ENCODE data around the gene MESP2.
"Not testable (repeated sequence)": the region's sequence is repeated elsewhere in the genome, so short reads cannot be mapped to it uniquely, and the experiment has no call there.

The MESP2 gene

DNA sequence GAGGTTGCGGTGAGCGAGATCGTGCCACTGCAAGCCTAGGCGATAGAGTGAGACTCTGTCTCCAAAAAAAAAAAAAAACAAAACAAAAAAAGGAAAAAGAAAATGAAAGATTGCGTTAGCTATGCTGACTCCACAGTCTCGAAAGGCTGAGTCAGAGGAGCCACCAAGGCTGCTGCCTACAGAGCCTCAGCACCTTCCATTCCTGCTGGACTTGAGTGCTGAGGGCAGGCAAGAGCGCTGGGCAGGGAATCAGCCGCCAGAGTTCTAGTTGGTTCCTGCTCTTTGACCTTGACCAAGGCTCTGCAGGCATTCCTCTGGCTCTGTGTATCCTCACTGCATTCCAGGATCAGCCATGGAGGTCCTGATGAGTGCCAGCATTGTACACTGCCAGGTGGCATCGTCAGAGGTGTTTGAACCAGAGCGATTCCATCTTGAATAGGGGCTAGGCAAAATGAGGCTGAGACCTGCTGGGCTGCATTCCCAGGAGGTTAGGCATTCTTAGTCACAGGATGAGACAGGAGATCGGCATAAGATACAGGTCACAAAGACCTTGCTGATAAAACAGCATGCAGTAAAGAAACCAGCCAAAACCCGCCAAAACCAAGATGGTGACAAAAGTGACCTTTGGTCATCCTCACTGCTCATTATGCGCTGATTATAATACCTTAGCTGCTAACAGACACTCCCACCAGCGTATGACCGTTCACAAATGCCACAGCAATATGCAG is 5.9 kb downstream of the MESP2 start:
- DNase-seq, result peak; percentile 41

DNA sequence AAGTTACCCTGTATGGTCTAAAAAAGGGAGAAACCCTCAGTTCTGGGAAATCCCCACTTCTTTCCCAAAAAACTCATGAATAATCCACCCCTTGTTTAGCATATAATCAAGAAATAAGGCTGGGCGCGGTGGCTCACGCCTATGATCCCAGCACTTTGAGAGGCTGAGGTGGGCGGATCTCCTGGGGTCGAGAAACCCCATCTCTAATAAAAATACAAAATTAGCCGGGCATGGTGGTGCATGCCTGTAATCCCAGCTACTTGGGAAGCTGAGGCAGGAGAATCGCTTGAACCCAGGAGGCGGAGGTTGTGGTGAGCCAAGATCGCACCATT is 6.5 kb downstream of the MESP2 start:
- DNase-seq, result not testable (repeated sequence)

DNA sequence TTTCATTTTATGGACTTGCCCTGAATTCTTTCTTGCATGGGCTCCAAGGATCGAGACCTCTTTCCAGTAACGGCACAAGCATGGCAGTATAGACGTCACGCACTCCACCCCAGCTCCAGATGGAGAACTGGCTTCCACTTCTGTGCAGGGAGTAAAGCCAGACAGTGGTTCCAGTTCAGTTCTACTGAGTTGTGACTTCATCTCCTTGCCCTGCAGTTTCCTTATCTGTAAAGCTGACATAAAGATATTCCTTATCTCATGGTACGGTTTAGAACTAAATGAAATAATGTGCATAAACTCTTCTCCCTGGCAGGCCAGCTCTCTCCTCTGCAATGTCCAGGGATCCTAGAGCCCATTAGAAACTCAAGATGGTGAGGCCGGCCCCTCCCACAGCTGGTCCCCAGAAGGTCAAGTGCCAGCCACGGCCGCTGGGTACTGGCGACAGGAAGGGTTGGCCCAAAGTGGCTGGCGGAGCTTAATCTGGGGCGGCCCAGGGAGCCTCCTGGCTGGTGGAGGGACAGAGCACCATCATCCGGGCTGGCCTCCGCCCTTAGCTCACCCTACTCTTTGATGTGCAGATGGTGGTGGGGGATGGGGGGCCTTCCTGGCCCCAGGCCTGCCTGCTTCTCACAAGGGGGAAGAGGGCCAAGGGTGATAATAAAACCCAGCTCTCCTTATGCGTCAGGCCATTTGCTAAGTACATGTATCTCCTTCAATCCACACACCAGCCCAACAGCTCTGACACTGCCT is 7.2 kb downstream of the MESP2 start:
- no peak for DNase-seq

DNA sequence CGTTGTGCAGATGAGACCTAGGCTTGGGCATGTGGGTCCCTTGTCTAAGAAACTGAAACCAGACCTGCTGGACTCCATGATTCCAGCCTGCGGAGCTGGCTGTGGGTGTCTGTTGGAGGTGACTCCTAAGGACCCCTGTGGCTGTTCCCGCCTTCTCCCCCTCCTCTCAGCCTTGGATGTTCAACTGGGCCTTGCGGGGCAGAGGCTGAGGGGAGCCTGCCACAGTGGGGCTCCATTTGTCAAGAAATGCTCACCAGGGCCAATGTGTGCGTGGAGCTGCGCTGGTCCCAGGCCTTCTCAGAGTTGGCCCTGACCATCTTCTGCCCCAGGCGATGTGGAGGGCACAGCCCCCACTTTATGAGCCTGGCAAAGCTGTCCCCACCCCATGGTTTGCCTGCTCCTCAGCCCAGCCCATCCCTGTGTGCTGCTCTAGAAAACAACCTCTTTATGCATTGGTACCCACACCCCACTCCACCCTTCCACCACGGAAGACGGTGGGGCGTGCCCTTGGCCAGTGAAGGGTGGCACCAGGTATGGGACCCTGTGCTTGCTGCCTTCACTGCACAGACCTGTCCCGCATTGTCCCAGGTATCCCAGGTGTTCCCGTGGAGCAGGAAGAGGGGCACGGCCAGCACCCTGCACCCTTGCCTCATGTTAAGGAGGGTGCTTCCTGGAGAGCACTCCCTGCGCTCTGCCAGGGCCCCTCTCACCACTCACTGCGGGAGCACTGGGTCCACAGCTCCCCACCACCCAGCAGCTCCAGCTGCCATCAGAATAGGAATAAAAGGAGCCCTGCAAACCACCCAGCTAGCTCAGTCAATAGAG is 7.9 kb downstream of the MESP2 start:
- no peak for DNase-seq

DNA sequence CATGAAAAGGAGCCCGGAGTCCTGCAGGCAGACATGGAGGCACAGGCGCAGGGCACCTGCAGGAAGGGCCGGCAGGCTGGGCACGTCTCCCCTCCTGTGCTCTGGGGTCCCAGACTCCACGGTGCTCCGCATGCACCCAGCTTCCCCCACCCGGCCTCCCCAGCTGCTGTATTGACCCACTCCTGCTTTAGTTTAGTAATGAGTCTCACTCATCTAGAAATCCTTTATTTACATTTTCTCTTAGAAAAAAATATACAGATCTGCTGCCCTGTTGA is 8.5 kb downstream of the MESP2 start:
- no peak for DNase-seq

DNA sequence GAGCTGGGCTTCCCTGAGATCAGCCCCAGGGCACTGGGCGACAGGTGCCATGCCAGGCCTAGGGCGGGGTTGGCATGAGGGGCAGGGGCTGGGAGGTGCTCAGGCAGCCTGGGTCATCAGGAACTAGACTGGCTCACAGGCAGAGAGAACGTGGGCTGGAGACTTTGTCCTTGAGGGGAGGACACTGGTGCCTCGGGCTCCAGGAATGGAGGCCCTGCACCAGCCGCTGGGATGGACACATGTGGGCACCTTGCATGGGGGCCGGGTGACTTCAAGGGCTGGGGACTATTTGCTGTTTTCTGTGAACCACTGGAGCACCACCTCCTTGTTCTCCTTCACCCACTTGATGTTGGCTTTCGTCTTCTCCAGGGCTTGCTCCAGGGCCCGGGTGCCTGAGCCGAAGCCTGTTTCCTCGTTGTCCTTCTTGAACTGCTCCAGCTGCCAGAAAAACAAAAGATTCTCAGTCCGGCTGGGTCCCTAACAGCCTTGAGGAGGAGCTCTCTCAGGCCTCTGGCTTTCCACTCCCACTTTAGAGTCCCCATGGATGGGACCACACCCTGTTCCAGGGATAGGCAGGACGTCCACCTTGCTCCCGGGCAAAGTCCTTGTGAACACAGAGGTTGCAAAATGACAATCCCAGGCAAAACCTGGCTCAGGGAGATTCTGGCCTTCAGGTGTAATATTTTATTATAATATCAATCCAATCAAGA is 9.1 kb downstream of the MESP2 start:
- no peak for DNase-seq

DNA sequence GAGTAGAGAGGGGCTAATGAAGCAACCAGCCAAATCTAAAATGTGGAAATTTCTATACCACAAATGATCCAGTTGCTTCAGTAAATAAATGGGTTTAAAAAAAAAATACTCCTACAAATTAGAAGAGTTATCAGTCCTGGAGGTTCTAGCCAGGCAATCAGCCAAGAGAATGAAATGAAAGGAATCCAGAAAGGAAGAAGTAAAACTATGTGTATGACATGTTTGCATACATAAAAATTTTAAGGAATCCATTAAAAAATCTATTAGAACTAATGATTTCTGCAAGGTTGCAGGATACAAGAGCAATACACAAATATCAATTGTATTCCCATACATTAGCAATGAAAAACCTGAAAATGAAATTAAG is 9.6 kb downstream of the MESP2 start:
- DNase-seq, result no peak

DNA sequence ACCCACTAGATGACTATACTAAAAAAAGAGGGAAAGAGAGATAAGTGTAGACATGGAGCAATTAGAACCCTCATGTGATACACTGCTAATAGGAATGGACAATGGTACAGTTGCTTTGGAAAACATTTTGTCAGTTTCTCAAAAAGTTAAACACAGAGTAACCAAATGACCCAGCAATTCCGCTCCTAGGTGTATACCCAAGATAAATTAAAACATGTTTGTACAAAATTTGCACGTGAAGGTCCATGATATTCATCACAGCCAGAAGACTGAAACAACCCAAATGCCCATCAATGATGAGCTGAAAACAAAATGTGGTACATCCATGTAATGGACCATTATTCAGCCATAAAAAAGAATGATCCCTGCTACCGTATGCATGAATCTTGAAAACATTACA is 11.8 kb downstream of the MESP2 start:
- no peak for DNase-seq

DNA sequence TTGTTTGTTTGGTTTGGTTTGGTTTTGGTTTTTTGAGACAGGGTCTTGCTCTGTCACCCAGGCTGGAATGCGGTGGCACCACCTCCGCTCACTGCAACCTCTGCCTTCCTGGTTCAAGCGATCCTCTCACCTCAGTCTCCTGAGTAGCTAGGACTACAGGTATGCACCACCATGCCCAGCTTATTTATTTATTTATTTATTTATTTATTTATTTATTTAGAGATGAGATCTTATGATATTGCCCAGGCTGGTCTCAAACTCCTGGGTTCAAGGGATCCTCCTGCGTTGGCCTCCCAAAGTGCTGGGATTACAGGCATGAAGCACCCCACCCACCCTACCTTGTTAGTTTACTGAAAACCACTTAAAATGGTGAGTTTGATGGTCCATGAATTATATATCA is 12.5 kb downstream of the MESP2 start:
- DNase-seq, result not testable (repeated sequence)

DNA sequence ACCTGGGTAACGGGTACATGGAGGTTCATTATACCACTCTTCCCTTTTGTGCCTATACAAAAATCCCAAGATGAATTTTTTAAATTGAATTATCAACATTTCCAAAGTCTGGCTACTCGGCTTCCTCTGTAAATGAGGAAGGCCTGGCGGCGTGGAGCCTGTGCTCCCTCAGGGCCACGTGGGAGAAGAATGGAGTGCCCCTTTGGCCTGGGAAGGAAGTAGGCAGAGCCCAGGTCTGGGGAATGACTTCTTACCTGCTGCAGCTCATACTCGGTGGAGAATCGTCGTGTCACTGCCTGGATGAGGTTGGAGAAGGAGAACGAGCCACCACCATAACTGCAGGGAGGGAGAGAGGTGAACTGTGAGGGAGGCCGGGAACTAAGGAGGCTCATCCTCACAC is 14.1 kb downstream of the MESP2 start:
- no peak for DNase-seq

DNA sequence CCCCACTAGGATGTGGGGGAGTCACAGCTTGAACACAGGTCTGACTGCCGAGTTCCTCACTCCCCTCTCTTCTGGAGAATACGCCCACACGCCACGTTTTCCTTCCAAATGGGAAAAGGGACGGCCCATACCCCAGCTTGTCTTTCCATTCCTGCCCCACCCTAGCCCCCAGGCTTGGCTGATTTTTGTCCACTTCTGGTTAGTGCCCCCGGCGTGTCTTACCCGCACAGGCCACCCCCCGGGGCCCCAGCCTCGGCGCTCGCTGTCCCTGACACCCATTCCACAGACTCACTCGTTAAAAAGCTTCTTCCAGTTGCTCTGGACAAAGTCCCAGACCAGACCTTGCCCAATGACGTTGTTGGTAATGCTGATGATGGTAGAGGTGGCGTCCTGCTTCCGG is 14.5 kb downstream of the MESP2 start:
- no peak for DNase-seq

DNA sequence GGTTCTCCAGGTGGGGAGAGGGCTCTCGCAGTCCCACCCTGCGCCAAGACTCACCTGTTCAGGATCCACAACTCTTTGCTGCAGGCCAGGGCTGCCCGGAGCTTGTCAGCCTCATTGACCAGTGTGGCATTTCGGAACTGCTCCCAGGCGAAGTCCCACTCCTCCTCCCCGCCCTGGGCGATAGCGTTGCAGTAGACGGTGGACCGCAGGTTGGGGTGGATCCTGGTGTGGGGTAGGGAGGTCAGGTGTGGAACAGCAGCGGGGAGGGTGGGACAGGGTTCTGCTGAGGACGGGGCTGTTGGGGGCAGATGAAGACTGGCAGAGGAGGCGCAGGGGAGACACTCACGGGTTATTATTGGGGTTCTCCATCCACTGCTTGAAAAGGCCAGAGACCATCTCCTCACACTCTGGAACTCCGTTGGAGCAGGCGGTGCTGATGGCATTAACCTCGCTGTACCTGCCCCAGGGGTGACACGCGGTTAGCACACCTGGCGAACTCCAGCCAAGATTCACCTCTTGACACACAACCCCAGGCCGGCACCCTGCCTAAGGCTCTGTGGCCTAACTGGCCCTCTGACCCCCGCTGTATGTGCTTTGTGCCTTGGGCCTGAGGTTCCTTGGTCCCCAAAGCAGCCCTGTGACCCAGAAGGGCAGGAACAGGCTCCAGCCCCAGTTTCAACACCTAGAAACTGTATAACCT is 16.1 kb downstream of the MESP2 start:
- DNase-seq, result no peak

DNA sequence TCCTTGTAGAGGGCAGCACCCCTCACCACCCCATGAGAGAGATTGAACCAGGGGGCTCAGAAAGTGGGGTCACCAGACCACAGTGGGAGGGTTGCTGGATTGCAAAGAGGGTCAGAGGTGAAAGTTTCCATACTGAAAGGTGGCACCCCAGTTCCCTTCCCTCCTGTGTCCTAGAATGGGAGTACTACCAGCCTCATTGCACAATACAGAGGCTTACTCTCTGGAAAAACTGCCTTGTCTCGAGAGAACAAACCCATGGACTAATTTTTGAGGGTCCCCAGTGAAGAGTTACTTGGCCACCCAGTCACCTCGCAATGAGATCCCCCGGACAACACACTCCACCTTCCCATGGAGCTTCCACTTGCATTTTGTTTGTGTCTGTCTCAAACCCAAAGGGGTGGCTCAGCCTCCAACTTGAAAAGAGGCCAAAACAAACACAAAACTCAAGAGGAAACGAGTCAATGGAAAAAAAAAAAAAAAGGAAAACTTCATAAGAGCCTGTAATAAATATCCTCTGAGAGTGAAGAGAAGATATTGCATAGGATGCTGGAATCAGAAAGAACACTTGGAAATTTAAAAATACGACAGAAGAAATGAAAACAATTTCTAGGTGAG is 18.6 kb downstream of the MESP2 start:
- no peak for DNase-seq

DNA sequence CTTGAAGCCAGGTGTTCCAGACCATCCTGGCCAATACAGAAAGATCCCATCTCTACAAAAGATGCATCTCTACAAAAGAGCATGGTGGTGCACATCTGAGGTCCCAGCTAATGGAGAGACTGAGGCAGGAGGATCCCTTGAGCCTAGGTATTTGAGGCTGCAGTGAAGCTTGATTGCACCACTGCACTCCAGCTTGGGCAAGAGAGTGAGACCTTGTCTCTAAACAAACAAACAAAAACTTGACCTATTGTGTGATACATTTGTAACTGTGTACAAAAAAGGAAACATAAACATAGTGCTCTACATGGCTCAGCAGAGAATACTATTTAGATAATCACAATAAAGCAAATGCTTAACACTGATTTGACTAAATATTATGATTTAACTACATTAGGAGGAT is 19.9 kb downstream of the MESP2 start:
- DNase-seq, result no peak

DNA sequence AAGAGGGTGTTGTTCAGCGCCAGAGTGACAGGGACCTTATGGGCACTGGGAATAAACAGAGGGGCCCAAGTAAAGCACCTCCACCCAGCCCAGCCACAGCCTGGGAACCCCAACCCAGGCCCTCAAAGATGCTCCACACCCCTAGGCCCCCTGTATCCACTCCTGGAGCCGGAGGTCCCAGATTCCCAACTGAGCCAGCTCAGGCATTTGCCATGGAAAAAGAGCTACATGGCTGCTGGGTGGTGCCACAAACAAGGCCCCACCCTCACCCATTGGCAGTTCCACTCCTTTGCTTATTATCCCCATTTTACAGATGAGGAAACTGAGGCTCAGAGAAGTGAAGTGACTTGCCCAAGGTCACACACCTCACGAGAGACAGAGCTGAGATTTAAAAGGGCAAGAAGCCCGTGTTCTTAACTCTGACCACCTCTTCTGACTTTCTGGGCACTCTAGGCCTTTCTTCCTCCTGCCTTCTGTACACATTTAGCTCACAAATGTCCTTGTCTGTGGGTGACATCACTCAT is 21.6 kb downstream of the MESP2 start:
- DNase-seq, result no peak

DNA sequence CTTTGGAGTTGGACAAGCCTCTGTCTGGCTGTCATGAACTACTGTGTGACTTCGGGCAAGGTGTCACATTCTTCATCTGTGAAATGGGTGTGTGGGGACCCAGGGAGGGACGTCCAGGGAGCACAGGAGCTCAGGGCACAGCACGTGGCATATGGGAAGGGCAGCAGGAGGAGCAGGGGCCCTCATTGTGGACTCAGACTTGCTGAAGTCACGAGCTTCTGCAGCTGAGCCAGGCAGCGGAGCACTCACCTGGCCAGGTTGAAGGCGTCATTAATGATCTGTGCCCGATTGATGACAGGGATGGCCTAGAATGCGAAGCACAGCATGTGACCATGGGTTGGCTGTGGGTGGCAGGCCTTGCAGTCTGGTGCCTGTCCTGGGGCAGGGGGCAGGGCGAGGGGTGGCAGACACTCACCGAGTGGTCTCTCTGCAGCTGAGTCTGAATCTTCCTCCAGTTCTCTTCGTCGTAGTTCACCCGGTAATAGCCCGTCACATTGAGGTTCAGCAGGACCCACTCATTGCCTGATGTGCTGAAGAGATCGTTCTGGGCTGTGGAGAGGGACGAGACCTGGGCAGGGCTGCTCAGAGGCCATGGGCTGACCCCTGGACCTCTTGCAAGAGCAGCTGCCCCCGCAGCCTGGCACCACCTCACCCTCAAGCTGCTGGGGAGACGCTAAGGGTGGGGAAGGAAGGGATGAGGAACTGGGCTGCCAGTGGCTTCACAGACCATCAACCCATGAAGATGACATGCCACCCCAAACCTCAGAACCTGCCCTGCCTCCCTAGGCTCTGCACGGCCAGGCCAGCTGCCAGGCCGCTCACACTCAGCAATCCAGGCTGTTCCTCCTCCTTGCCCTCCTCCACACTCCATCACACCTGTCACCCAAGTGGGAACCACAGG is 23.1 kb downstream of the MESP2 start:
- DNase-seq, result no peak

DNA sequence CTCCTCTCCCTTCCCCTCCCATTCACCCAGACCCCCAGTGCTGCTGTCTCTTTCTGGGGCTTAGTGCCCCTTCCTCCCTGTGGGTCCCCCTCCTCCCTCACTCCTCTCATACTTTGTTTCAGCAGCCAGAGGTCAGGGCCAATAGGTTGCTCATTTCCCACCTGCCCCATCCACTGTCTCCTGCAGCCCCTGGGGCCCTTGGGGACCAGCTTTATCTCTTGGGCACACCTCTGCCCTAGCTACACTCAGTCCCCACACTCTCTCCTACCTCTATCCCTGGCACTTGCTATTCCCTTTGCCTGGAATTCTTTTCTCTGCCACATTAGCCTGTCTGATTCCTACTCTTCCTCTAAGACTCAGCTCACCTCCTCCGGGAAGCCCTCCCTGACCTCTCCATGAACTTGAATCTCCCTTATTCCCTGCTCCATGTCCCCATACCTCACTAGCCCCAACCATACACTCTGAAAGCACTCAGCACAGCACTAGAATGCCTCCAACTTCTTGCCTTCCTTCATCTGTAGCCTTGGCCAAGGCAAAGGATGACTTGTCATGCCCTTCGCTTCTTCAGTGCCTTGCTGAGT is 23.9 kb downstream of the MESP2 start:
- DNase-seq, result no peak

DNA sequence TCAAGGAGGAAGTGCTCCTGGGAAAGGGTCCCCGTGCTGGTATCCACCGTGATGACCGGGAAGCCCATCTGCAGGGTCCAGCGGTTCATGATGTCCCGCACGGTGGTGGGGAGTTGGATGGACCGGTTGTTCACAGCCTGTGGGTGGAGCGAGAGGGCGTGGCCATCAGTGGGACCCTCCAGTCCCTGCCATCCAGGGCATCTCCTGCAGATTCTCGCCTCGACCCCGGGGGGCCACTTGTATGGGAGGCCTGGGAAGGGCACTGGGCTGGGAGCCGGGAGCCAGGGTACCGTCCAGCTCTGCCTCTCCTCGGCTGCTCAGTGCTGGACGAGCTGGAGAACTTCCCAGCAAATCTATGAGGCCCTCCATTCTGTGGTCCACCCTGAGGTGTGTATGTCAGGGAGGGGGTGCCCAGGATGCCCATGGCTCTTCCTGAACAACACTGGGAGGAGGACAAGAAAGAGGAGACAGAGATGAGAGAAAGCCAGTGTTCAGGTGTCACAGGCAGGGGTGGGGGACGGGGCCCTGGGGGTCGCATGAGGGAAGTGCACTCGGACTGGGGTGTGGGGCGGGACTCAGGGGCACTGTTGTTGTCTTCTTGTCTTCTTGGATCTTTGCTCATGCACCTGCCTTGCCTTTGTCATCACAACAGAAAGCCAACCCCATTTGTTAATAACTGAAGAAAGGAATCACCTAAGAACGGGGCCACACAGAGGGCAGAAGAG is 25.5 kb downstream of the MESP2 start:
- DNase-seq, result no peak

DNA sequence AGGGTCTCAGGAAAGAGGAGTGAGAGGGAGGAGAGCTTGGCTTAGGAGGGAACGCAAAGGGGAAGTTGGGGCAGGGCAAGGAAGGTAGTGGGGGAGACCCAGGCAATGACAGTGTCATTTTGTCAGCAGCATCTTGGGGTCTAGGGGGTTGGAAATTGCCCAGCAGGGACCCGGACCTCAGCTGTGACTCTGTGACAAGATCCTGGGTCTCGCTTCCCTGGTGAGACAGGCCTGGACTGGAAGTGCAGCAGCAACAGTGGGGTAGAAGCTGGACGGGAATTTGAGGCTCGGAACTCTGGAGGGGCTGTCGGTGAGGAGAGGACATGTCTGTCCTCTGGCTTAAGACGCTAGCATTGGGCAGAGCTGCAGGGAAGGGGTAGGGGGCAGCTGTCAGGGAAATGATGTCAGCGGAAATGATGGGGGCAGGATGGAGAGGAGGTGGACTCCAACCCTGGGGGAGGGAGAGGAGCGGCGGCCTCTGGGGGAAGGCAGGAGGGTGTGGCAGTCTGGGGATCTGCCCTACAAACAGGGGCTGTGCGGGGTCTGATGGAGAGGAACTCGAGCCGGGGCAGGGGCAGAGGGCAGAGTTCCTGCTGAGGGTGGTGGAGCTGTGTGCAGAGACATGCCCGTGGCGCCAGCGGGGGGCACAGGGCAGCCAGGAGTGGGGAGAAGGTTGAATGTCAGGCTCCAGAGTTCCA is 26.2 kb downstream of the MESP2 start:
- no peak for DNase-seq
